ENCODE data around the gene SPTBN4.
"Not testable (repeated sequence)": the region's sequence is repeated elsewhere in the genome, so short reads cannot be mapped to it uniquely, and the experiment has no call there.

SPTBN4 gene

DNA sequence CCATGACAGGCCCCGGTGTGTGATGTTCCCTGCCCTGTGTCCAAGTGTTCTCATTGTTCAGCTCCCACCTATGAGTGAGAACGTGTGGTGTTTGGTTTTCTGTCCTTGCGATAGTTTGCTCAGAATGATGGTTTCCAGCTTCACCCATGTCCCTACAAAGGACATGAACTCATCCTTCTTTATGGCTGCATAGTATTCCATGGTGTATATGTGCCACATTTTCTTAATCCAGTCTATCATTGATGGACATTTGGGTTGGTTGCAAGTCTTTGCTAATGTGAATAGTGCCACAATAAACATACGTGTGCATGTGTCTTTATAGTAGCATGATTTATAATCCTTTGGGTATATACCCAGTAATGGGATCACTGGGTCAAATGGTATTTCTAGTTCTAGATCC, 80.4 kb downstream of the SPTBN4 start:
- H3K27ac Mint-ChIP-seq, H3K36me3 Mint-ChIP-seq, H3K9me3 Mint-ChIP-seq, H3K4me3 Mint-ChIP-seq: not testable (repeated sequence)
- H3K4me1 Mint-ChIP-seq: peaks cover 12% of the 10 kb centered on the region
- peaks cover 19% of the 10 kb centered on the region for H3K27me3 Mint-ChIP-seq

DNA sequence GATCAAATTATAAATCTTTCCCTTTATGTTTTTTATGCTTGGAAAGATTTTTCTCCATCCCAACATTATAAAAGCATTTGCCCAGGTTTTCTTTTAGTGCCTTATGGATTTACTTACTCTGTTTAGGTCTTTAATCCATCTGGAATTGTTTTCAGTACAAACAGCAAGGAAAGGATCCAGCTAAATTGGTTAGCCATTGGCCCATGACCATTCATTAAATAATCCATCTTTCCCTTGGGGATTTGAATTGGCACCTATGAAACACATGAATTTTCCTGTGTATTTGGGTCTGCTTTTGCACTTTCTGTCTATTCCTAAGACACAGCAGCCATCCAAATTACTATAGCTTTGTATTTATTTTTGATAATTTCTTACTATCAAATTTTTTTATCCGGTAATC, 81.0 kb downstream of the SPTBN4 start:
- H3K36me3 Mint-ChIP-seq: peaks cover 3% of the 10 kb centered on the region
- H3K4me1 Mint-ChIP-seq: peaks cover 12% of the 10 kb centered on the region
- H3K27me3 Mint-ChIP-seq: peaks cover 23% of the 10 kb centered on the region
- no peak overlapping the region for H3K4me3 Mint-ChIP-seq
- no peaks in the 10 kb centered on the region for H3K9me3 Mint-ChIP-seq
- no peak overlapping the region for H3K27ac Mint-ChIP-seq

DNA sequence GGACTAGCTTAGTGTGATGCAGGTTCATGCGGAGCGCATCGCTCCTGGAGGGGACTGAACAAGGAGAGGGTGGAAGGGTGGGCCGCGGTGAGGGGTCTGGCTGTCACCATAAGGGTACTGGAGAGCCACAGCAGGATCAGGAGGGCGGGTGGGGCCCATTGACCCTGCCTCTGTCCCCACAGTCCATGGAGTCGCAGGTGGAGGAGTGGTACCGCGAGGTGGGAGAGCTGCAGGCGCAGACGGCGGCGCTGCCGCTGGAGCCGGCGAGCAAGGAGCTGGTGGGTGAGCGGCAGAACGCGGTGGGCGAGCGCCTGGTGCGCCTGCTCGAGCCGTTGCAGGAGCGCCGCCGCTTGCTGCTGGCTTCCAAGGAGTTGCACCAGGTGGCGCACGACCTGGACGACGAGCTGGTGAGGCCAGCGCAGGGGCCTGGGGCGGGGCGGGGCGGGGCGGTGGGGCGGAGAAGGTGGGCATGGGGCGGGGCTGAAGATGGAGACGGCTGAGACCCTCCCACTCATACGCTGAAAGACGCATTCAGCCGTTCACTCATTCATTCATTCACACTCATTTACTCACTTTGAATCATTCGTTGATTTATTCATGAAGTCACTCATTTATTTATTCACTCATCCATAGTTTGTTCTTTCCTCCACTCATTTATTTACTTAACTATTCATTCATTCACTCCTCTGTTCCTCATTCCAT, 82.4 kb downstream of the SPTBN4 start:
- Mint-ChIP-seq H3K27me3 (peaks cover 32% of the 10 kb centered on the region), H3K36me3 (peaks cover 3% of the 10 kb centered on the region), H3K9me3 (no peaks in the 10 kb centered on the region), H3K4me1 (peaks cover 14% of the 10 kb centered on the region), H3K4me3 (peak overlapping the region; percentile 24), H3K27ac (peak overlapping the region; percentile 38)

DNA sequence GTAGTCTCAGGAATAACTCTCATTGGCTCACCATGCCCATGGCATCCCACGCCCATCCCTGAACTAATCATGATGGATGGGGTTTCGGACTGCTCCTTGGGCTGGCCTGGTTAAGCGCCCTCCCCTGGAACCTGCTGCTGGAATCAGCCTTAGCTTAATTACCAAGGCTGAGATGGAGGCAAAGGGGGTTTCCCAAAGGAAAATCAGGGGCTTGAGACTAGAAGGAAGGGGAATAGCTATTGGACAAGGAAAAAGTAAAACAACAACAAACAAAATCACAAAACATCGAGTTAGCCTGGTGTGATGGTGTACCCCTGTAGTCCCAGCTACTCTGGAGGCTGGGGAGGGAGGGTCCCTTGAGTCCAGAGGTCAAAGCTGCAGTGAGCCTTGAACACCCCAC, 84.2 kb downstream of the SPTBN4 start:
- Mint-ChIP-seq H3K4me1 (peaks cover 14% of the 10 kb centered on the region), H3K4me3 (no peak overlapping the region), H3K36me3 (peaks cover 5% of the 10 kb centered on the region), H3K27me3 (peaks cover 38% of the 10 kb centered on the region), H3K27ac (no peak overlapping the region), H3K9me3 (no peaks in the 10 kb centered on the region)

DNA sequence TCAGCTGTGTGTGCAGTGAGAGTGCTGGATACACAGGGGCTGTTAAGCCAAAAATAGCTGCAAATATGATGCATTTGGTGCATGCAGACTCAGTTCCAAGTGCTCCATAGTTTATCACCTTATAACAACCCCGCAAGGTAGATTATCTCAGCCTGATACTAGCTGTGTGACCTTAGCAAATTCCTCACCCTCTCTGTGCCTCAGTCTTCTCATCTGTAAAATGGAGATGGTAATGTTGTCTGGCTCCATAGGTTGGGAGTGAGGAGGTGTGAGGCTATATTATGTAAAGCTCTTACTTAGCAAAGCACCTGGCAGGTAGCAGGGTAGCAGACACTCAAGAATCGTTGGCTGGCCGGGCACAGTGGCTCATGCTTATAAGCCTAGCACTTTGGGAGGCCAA, 86.0 kb downstream of the SPTBN4 start:
- peaks cover 14% of the 10 kb centered on the region for H3K4me1 Mint-ChIP-seq
- H3K4me3 Mint-ChIP-seq: no peak overlapping the region
- peaks cover 3% of the 10 kb centered on the region for H3K36me3 Mint-ChIP-seq
- no peaks in the 10 kb centered on the region for H3K9me3 Mint-ChIP-seq
- H3K27ac Mint-ChIP-seq: no peak overlapping the region
- H3K27me3 Mint-ChIP-seq: peaks cover 37% of the 10 kb centered on the region

DNA sequence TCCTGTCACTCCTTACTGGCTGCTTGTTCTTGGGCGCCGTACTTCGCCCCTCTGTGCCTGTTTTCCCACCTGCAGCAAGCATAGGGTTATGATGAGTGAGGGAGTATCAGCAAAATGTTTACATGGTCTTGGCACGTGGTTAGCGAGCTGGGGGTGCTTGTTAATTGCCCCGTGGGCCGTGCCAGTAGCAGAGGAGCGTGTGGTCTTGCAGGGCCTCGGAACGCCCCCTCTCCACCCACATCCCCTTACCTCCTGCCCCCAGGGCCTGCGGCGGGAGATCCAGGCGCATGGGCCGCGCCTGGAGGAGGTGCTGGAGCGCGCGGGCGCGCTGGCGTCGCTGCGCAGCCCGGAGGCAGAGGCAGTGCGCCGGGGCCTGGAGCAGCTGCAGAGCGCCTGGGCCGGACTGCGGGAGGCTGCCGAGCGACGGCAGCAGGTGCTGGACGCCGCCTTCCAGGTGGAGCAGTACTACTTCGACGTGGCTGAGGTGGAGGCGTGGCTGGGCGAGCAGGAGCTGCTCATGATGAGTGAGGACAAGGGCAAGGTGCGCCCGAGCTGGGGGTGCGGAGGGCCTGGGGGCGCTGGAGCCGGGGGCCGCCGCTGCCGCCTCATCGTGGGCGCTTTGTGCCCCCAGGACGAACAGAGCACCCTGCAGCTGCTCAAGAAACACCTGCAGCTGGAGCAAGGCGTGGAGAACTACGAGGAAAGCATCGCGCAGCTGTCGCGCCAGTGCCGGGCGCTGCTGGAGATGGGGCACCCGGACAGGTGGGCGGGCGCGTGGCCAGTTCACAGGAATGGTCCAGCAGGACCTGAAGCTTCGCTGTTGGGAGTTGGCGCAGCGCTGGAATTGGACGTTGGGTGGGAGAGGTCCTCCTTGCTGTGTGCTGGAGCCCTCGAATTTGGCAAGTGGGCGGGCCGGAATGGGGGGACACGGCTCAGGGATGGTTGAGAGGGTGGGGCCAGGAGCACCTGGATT, 87.4 kb downstream of the SPTBN4 start:
- Mint-ChIP-seq H3K9me3 (no peaks in the 10 kb centered on the region), H3K4me1 (peaks cover 9% of the 10 kb centered on the region), H3K27ac (no peak overlapping the region), H3K4me3 (no peak overlapping the region), H3K36me3 (peaks cover 3% of the 10 kb centered on the region), H3K27me3 (peaks cover 33% of the 10 kb centered on the region)

DNA sequence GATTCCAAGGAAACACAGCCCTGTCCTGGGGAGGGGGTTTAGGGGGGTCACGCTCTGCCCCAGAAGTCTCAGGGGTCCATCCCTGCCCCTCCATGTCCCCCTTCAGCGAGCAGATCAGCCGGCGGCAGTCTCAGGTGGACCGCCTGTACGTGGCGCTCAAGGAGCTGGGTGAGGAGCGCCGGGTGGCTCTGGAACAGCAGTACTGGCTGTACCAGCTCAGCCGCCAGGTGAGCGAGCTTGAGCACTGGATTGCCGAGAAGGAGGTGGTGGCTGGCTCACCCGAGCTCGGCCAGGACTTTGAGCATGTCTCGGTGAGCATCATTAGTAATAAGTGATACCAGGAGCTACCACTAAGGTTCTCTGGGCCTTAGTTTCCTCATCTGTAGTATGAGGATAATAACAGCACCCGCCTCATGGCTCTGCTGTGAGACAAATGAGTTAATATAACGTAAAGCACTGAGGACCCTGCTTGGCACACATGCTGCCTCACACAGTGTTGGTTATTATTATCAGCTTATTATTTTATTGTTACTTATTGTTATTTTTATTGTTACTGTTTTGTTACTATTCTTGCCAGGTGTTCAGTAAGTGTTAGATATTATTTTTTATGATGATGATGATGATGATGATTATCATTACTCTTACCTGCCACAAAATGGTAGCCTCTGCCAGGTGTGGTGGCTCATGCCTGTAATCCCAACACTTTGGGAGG, 89.3 kb downstream of the SPTBN4 start:
- H3K4me3 Mint-ChIP-seq: no peak overlapping the region
- no peak overlapping the region for H3K27ac Mint-ChIP-seq
- peaks cover 8% of the 10 kb centered on the region for H3K4me1 Mint-ChIP-seq
- H3K27me3 Mint-ChIP-seq: peaks cover 28% of the 10 kb centered on the region
- peaks cover 4% of the 10 kb centered on the region for H3K36me3 Mint-ChIP-seq
- no peaks in the 10 kb centered on the region for H3K9me3 Mint-ChIP-seq

DNA sequence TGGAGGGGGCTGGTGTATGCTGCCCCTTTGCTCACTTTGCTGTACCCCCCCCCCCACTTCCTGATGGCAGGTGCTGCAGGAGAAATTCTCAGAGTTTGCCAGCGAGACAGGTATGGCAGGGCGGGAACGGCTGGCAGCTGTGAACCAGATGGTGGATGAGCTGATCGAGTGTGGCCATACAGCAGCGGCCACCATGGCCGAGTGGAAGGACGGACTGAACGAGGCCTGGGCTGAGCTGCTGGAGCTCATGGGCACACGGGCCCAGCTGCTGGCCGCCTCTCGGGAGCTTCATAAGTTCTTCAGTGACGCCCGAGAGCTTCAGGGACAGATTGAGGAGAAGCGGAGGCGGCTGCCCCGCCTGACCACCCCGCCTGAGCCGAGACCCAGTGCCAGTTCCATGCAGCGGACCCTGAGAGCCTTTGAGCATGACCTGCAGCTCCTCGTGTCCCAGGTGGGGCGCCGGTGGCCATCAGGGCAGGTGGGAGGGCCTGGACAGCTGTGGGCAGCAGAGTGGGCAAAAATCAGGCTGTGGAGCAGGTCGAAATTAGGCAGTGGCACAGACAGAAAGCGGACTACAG, 90.2 kb downstream of the SPTBN4 start:
- Mint-ChIP-seq H3K27me3 (peaks cover 29% of the 10 kb centered on the region), H3K4me3 (no peak overlapping the region), H3K36me3 (peaks cover 4% of the 10 kb centered on the region), H3K9me3 (no peaks in the 10 kb centered on the region), H3K27ac (no peak overlapping the region), H3K4me1 (peaks cover 8% of the 10 kb centered on the region)

DNA sequence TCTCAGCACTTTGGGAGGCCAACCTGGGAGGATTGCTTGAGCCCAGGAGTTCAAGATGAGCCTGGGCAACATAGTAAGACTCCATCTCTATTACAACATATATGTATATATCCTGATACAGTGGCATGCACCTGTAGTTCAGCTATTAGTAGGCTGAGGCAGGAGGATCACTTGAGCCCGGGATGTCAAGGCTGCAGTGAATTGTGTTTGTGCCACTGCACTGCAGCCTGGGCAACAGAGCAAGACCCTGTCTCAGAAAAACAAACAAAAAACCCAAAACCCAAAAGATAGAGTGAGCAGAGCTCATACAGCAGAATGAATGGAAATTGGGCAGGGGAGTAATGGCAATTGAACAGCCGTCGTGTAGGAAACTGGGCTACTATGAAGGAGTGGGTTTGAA, 92.6 kb downstream of the SPTBN4 start:
- Mint-ChIP-seq H3K27ac (peak overlapping the region; percentile 1), H3K9me3 (no peaks in the 10 kb centered on the region), H3K4me3 (no peak overlapping the region), H3K4me1 (peaks cover 5% of the 10 kb centered on the region), H3K27me3 (peaks cover 19% of the 10 kb centered on the region), H3K36me3 (peaks cover 4% of the 10 kb centered on the region)

DNA sequence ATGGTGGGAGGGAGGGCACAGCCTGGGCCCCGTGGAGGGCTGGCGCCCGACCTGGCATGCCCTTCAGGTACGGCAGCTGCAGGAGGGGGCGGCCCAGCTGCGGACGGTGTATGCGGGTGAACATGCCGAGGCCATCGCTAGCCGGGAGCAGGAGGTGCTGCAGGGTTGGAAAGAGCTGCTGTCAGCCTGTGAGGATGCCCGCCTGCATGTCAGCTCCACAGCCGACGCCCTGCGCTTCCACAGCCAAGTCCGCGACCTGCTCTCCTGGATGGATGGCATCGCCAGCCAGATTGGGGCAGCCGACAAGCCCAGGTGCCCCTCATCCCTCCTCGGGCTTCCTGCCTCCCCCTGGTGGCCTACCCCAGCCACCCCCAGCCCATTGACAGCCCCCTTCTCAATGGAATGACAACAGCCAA, 93.3 kb downstream of the SPTBN4 start:
- Mint-ChIP-seq H3K27ac (no peak overlapping the region), H3K4me3 (no peak overlapping the region), H3K27me3 (peaks cover 16% of the 10 kb centered on the region), H3K4me1 (peaks cover 5% of the 10 kb centered on the region), H3K36me3 (peaks cover 2% of the 10 kb centered on the region), H3K9me3 (no peaks in the 10 kb centered on the region)

DNA sequence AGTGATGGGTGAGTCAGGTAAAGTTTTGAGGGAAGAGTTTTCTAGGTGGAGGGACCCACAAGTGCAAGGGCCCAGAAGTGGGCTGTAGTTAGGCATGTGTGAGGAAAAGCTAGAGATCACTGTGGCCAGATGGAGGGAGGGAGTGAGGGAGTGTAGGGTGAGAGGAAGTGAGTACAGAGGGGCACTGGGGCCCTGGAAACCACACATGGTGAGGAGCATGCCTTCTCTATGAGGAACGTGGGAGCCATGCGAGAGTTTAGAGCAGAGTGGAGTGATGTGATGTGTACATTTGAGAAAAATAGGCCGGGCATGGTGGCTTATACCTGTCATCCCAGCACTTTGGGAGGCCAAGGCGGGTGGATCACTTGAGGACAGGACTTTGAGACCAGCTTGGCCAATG, 95.1 kb downstream of the SPTBN4 start:
- H3K36me3 Mint-ChIP-seq: peaks cover 2% of the 10 kb centered on the region
- no peaks in the 10 kb centered on the region for H3K9me3 Mint-ChIP-seq
- H3K4me3 Mint-ChIP-seq: no peak overlapping the region
- H3K4me1 Mint-ChIP-seq: peaks cover 5% of the 10 kb centered on the region
- H3K27me3 Mint-ChIP-seq: peaks cover 23% of the 10 kb centered on the region
- no peak overlapping the region for H3K27ac Mint-ChIP-seq

DNA sequence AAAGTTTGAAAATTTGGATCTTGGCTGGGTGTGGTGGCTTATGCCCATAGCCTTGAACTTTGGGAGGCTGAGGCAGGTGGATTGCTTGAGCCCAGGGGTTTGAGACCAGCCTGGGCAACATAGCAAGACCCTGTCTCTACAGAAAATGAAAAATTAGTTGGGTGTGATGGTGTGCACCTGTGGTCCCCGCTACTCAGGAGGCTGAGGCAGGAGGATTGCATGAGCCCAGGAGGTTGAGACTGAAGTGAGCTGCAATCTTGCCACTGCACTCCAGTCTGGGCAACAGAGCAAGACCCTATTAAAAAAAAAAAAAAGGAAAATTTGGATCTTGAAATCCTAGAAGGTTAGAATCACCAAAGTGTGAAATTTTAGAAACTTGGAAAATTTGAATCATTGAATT, 97.7 kb downstream of the SPTBN4 start:
- not testable (repeated sequence) for H3K4me3 Mint-ChIP-seq, H3K9me3 Mint-ChIP-seq, H3K27ac Mint-ChIP-seq, H3K36me3 Mint-ChIP-seq, H3K4me1 Mint-ChIP-seq
- peaks cover 27% of the 10 kb centered on the region for H3K27me3 Mint-ChIP-seq

DNA sequence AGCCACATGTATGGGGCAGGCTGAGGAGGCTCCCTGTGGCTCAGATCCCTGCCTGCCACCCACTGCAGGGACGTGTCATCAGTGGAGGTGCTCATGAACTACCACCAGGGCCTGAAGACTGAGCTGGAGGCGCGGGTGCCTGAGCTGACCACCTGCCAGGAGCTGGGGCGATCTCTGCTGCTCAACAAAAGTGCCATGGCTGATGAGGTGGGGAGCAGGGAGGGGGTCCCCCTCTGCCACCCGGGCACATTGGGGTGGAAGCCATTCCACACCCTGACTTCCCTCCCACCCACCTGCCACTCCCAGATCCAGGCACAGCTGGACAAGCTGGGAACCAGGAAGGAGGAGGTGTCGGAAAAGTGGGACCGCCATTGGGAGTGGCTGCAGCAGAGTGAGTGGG, 98.6 kb downstream of the SPTBN4 start:
- Mint-ChIP-seq H3K9me3 (no peaks in the 10 kb centered on the region), H3K4me1 (peaks cover 10% of the 10 kb centered on the region), H3K27ac (no peak overlapping the region), H3K36me3 (no peaks in the 10 kb centered on the region), H3K27me3 (peaks cover 24% of the 10 kb centered on the region), H3K4me3 (no peak overlapping the region)

DNA sequence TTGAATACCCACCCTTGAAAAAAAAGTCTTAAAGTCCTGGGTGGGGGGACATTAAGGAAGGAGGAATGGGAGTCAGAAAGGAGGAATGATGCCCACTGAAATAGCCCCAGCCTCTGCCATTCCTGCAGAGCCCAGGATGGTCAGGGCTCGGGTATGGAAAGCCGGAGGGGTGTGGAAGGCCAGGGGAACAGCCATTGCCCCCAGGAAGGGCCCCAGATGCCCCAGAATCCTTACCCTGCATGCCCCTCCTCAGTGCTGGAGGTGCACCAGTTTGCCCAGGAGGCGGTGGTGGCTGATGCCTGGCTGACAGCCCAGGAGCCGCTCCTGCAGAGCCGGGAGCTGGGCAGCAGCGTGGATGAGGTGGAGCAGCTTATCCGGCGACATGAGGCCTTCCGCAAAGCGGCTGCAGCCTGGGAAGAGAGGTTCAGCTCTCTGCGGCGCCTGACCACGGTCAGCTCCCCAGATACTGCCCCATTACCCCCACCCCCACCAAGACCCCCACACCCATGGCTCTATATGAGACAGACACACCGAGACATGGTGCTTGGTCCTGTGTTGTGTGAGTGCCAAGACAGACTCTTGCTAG, 99.2 kb downstream of the SPTBN4 start:
- peaks cover 3% of the 10 kb centered on the region for H3K9me3 Mint-ChIP-seq
- H3K4me3 Mint-ChIP-seq: no peak overlapping the region
- H3K36me3 Mint-ChIP-seq: no peaks in the 10 kb centered on the region
- H3K27ac Mint-ChIP-seq: no peak overlapping the region
- peaks cover 16% of the 10 kb centered on the region for H3K4me1 Mint-ChIP-seq
- peaks cover 24% of the 10 kb centered on the region for H3K27me3 Mint-ChIP-seq

DNA sequence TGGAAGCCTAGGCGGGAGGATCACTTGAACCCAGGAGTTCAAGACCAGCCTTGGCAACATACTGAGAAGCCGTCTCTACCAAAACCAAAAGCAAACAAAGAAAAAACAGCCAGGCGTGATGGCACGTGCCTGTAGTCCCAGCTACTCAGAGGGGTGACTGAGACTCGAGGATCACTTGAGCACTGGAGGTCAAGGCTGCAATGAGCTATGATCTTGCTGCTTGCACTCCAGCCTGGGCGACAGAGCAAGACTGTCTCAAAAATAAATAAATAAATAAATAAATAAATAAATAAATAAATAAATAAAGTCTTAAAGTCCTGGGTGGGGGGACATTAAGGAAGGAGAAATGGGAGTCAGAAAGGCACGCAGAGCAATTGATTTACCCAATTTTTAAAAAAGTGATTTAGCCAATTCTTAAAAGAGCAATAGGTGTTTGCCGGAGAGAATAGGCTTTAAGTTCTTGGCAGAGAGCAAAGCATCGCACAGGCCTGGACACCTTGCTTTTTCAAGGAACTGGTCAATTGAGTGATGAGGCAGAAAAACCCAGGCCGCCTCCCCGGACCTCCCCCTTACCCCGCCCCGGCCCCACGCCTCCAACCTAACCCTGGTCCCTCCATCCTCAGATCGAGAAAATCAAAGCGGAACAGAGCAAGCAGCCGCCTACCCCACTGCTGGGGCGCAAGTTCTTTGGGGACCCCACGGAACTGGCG, 100.4 kb downstream of the SPTBN4 start:
- peak overlapping the region; percentile 42 for H3K4me3 Mint-ChIP-seq
- H3K4me1 Mint-ChIP-seq: peaks cover 17% of the 10 kb centered on the region

More for the DNA sequence above, 100.4 kb downstream of the SPTBN4 start:
- Mint-ChIP-seq H3K27me3 (peaks cover 20% of the 10 kb centered on the region), H3K27ac (no peak overlapping the region), H3K9me3 (peaks cover 4% of the 10 kb centered on the region), H3K36me3 (no peaks in the 10 kb centered on the region)
